GM12874 (cell line): ENCODE results near the gene ATP6V1A.

Experiments used
- CTCF ChIP-seq: IDR thresholded peaks from 2 replicates; pipeline ENCODE4 v1.5.1; 2011; ENCODE audit warnings: low read depth, mild to moderate bottlenecking, control low read depth, low read length, moderate library complexity; ENCODE audit not compliant: insufficient read depth

ATP6V1A gene

GRCh38 chr3:113771993-113772392, 25.2 kb downstream of the ATP6V1A start:
- TF ChIP-seq CTCF = no peak

- TF ChIP-seq CTCF = no peak
These were observed 26.5 kb downstream of the ATP6V1A start for GRCh38 chr3:113773381-113773780.

- TF ChIP-seq CTCF = no peak
These were observed 28.7 kb downstream of the ATP6V1A start for GRCh38 chr3:113775516-113775915.

GRCh38 chr3:113776564-113776963, 29.7 kb downstream of the ATP6V1A start:
- no peak for TF ChIP-seq CTCF

- TF ChIP-seq CTCF = no peak
These were observed 36.6 kb downstream of the ATP6V1A start for GRCh38 chr3:113783463-113783862.

GRCh38 chr3:113783980-113784379, 37.1 kb downstream of the ATP6V1A start:
- TF ChIP-seq CTCF = no peak

GRCh38 chr3:113791381-113791780, 44.5 kb downstream of the ATP6V1A start:
- TF ChIP-seq CTCF = no peak

- TF ChIP-seq CTCF = no peak
These were observed 47.7 kb downstream of the ATP6V1A start for GRCh38 chr3:113794526-113794925.
